NCI-H187 (cell line): ENCODE results near the gene MARK4.
"Not testable (repeated sequence)": the region's sequence is repeated elsewhere in the genome, so short reads cannot be mapped to it uniquely, and the experiment has no call there.

Experiments
- DNase-seq, 2 experiments: peaks; one replicate each; lab custom pipeline; 2025; lab: John Stamatoyannopoulos, UW

Gene MARK4

GRCh38 chr19:45250832-45251451 is at the start of gene MARK4:
MARK4 (plus strand) TSS chr19:45251271; CDS start chr19:45251589, 318 bp downstream.
- peak; percentile 16 to 29 for DNase-seq

- DNase-seq: no peak
Observed at GRCh38 chr19:45202637-45203036, 48.4 kb upstream of the MARK4 start.

DNA sequence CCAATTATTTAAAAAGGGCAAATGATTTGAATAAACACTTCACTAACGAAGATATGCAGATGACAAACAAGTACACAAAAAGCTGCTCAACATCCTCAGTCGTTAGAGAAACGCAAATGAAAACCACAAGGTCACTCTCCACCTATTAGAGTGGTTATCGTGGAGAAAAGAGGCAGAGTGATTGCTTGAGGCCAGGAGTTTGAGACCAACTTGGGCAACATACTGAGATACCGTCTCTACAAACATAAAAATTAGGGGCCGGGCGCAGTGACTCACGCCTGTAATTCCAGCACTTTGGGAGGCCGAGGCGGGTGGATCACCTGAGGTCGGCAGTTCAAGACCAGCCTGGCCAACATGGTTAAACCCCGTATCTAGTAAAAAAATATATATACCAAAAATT is 45.3 kb upstream of the MARK4 start:
- no peak for DNase-seq

- DNase-seq: no peak
Observed at GRCh38 chr19:45206328-45206727, 44.7 kb upstream of the MARK4 start.

DNA sequence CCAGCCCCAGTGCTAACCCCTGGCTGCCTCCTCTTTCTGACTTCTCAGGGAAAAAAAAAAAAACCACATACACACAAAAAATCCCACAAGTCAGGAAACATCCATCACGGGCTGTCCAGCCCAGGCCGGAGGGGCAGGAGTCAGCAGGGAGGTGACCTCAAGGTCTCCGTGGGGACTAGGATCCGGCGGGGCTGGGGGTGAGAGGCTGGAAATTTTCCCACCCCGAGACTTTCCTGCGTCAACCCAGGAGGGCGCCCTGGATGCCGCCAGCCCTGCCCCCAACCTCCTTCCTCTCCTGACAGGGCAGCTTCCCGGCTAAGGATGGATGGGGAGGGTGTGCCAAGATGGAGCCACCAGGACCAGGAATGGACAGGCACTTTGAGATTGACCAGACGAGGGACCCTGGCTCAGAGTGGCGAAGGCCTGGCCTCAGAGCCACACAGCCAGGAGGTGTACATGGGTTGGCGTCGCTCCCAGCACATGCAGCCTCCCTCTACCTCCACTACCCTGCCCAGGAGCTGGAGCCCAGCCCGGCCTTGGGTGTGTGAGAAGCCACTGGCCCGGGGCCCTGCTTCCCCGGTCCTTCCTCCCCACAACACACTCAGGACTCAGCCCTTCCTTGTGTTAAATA is 39.2 kb upstream of the MARK4 start:
- DNase-seq: no peak

GRCh38 chr19:45213031-45213430 is 38.0 kb upstream of the MARK4 start:
- DNase-seq: no peak

GRCh38 chr19:45215391-45216191 is 35.5 kb upstream of the MARK4 start:
- DNase-seq: no peak

DNA sequence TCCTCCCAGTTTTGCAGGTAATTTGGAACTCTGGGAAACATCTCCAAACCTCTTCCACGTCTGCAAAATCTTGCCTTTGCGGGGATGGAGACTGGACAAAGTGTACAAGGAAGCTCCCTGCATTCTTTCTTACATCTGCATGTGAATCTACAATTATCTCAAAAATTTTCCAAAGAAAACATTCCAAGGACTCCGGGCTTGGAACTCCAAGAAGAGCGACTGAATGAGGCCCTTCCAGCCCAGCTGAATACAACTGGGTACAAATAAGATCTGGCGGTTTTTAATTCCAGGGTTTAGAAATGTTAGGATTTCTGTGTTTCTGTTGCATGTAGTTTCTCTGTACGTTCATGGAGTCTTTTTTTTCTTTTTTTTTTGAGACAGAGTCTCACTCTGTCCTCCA is 34.4 kb upstream of the MARK4 start:
- no peak for DNase-seq

GRCh38 chr19:45217193-45217956 is 33.7 kb upstream of the MARK4 start:
- DNase-seq: no peak

GRCh38 chr19:45217957-45218334 is 33.1 kb upstream of the MARK4 start:
- no peak for DNase-seq

DNA sequence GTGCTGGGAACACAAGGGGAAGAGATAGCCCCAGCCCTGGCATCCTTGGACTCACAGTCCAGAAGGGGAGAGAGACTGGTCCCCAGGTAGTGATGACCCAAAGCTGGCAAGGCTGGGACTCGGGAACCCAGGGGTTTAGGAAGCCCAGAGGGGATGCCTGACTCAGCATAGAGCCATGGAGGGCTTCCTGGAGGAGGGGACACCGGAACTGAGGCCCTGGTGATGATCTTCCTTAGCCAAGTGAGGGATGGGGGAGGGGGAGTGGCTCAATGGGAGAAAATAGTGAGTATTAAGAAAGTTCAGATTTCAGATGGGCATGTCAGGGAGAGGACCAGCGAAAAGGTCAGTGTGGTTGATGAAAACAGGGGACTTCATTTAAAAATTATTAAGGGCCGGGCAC is 32.6 kb upstream of the MARK4 start:
- no peak for DNase-seq

DNA sequence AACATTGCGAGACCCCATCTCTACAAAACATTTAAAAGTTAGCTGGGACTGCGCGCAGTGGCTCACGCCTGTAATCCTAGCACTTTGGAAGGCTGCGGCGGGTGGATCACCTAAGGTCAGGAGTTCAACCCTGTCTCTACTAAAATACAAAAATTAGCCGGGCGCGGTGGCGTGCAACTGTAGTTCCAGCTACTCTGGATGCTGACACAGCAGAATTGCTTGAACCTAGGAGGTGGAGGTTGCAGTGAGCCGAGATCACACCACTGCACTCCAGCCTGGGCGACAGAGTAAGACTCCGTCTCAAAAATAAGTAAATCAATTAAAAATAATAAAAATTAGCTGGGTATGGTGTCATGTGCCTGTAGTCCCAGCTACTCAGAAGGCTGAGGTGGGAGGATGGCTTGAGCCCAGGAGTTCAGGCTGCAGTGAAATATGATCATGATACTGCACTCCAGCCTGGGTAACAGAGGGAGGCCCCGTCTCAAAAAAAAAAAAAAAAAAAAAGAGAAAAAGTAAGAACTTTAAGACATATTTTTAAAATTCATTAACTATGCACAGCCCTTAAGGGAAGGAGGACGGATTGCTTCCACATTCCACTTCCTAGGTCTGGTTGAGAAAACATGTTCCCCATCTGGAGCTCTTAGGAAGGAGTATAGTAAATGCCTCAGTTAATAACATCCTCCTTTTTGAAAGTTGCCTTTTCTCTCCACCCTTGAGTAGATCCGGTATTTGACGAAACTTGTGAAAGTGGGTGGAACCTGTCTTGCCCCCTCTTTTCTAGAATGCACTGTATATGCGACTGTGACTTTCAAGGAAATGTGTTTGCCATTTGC is 31.9 kb upstream of the MARK4 start:
- no peak for DNase-seq

- no peak for DNase-seq
Observed at GRCh38 chr19:45222724-45223123, 28.3 kb upstream of the MARK4 start.

DNA sequence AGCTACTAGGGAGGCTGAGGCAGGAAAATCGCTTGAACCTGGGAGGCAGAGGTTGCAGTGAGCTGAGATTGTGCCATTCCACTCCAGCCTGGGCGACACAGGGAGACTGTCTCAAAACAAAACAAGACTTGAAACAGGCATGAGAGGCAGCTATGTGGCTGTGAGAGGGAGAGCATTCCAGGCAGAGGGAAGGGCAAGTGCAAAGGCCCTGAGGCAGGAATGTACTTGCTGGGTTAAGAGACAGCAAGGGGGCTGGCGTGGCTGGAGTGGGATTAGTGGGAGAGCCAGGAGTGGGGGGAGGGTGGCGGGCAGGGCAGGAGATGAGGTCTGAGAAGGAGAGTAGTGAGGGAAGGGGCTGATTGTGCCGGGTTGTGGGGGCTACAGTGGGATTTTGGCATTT is 27.2 kb upstream of the MARK4 start:
- DNase-seq: no peak

- DNase-seq: no peak
Observed at GRCh38 chr19:45224645-45225044, 26.4 kb upstream of the MARK4 start.

DNA sequence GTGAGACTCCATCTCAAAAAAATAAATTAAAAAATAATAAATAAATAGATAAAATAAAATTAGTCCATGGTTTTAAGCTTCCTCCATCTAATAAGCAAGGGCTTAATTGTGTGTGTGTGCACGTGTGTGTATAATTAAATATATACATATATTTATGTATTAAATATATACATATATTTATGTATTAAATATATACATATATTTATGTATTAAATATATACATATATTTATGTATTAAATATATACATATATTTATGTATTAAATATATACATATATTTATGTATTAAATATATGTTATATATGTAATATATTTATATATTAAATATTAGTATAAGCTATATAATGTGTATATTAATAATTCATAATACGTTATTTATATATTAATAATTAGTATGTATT is 22.0 kb upstream of the MARK4 start:
- DNase-seq: not testable (repeated sequence)

- DNase-seq: no peak
Observed at GRCh38 chr19:45231891-45232290, 19.2 kb upstream of the MARK4 start.

- no peak for DNase-seq
Observed at GRCh38 chr19:45234089-45234869, 16.8 kb upstream of the MARK4 start.

DNA sequence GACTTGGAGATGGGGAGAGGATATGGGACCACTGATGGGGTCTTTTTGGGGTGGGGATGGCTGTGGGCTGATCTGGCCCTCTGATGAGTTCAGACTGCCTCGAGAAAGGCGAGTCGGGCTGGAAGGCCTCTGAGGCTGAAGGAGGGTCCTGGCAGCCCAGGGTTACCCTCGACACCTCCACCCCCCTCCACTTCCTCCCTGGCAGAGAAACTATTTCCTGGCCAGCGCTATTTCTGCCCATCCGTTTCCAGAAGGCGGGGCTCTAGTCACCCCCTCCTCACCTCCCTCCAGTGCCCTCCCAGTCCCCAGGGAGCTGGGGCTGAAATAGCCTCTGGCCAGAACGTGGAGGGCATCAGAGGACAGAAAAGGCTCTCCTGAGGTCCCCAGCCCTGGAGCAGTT is 15.6 kb upstream of the MARK4 start:
- DNase-seq: no peak

DNA sequence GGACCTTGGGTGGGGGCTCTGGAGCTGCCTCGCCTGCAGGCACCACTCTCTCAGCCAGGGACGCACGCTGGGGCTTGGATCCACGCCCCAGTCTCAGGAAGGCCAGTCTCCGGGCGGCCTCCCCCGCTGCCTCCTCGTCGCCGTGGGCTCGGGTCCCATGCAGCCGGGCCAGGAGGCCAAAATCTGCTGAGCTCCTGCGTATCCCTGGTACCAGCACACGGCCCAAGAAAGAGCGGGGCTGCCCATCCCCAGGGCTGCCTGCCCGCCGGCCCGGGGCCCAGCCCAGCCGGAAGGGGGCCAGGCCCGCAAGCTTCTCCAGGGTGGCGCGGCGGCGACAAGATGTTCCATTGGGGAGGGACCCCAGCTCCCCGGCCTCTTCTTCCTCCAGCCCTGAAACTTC is 12.5 kb upstream of the MARK4 start:
- no peak for DNase-seq
